Measurements from ENCODE around the gene SKIDA1.

The SKIDA1 gene

GRCh38 chr10:21528236-21529031 lies 3.0 kb upstream of the SKIDA1 start:
- DNase-seq = no peak

DNA sequence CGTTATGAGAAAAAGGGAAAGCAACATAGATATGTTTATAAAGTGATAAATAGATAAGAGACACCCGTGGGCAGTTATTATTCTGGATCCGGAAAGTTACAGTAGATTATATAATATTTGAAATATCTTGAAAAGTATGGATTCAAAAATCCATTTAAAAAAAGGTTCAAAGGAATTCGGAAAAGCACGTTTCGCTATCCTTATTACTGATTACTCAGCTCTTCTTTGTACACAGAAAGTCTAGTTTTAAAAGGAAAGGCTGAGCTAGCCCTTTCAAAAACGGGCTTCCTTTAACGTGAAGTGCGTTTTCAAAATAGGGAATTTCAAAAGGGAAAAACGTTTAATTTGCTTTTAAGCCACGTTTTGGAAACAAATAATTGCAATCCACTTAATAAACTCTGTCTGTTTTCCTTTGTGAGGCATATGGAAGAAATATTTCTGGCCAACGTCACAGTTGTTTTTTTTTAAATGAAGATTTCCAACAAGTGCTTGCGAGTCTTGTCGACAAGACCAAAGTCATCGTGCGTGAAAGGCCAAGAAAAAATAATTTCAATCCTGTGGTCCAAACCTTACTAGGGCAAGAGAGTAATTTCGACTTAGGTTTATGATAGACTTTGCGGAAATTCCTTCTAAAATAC lies 2.2 kb upstream of the SKIDA1 start:
- DNase-seq = no peak

GRCh38 chr10:21526860-21527597 lies 1.5 kb upstream of the SKIDA1 start:
- peak; percentile 46 for DNase-seq

DNA sequence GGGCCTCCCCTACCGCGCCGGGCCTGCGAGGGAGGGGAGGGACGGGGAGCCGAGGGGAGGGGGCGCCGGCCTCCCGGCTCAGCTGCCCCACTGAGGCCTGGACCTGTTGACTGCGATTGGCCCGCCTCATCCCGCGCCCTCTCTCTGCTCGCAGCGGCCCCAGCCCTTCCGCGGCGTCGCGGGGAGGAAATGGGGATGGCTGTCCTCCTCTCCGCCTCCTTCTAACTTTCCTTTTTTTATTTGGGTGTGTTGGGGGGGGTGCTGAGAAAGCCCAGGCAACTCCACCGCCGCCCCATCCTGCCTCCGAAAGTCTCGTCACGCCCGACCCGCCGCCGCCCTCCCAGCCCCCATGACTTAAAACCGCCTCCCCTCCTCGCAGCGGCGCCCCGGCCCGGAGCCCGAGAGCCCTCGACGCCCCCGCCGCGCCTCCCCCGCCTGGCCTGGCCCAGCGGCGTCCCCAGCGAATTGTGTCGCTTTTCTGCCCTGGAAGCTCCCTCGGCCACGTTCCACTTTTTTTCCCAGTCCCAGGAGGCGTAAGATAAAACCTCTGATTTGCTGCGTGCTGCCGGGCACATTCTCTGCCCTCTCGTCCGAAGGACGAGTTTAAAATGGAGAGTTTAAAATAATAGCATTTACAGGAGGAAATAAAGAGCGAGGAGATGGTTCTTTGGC lies 842 bp upstream of the SKIDA1 start:
- peak; percentile 69 for DNase-seq

DNA sequence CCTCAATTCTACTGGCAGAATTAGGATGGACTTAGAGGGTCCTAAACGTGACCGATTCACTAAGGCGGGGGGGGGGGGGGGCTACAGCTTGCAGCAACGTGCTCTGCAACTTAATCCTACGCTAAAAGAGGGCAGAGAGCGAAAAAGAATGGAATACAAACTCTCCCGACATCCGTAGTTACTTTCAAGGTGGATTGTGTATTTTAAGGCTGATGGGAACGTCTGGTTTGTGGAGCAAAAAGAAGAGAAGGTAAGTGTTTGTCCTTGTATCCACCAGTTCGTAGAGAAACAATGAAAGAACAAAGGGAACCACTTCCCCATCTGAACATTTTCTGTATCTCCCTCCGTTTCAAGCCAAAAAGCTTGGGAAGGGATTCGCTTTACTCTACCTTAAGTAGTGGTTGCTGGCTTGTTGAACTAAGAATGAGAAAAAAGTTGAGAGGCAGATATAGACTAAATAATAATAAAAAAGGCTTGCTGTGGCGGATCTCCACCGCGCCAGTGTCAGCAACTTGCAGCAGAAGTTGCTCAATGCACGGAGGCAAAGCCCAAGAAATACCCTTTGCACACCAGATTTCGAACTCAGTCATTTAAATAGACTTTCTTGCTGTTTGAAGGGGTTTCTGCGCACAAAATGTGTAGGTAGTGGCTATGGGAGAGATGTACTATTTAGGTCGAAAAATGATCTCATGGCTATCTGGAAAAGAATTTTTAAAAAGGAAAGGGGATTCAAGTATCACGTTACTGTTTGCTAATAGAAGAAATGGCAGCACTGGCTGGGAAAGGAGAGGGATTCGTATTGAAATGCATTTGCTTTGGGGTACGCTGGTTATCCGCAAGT lies 736 bp downstream of the SKIDA1 start:
- no peak for DNase-seq

GRCh38 chr10:21524131-21524525 lies 1.4 kb downstream of the SKIDA1 start:
- no peak for DNase-seq

DNA sequence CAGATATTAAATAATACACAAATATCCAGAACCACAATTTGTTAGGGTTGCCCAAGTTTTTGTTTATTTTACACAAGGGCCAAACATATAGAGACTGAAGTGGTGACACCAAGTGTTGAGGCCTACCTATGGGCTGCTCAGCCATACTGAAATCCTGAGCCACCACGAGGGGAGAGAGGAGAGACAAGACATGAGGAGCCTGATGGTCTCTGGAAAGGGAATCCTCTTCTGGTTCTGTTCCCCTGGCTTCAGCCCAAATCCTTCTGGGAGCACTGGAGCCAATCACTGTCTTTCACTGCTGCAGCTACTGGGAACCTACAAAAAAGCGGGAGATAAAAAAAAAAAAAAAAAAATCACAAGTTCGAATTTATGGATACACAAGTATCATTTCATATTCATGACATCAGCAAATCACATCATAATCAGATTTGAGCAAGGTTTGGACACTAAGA lies 1.9 kb downstream of the SKIDA1 start:
- no peak for DNase-seq

- no peak for DNase-seq
These were observed 2.7 kb downstream of the SKIDA1 start for GRCh38 chr10:21522631-21523406.

DNA sequence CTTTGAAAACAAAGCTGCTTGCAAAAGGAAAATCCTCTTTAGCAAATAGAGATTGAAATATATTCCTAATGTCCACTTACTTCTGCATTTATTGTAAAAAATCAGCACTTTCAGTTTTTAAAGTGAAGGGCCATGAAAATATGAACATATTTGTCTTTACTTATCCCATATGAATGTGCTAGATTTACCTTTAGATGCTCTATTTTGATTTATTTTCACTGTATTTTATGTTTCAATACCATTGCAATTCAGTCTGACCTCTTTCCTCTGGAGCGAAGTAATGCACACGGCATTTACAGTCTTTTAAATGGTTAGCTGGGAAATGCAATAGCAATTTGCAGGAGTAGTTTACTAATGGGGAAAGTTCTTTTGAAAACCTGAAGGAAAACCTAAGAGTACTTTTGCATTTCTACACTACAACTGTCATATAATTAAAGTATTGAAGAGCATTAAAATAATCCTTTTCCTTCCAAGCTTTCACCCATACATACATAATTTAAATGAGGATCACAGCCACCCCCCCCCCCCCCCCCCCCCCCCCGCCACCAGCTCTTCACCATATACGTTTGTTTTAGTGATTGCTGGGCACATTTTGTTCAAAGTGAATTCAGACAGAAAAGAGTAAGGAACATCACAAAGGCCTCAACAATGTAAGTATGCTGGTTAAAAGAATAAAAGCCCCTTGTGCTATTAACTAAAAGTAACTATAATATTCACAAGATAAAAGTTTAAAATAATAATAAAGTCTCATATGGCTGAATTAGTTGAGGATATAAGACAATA lies 3.5 kb downstream of the SKIDA1 start:
- no peak for DNase-seq

GRCh38 chr10:21520949-21521348 lies 4.5 kb downstream of the SKIDA1 start:
- no peak for DNase-seq

- DNase-seq = no peak
These were observed 5.0 kb downstream of the SKIDA1 start for GRCh38 chr10:21520509-21520908.

DNA sequence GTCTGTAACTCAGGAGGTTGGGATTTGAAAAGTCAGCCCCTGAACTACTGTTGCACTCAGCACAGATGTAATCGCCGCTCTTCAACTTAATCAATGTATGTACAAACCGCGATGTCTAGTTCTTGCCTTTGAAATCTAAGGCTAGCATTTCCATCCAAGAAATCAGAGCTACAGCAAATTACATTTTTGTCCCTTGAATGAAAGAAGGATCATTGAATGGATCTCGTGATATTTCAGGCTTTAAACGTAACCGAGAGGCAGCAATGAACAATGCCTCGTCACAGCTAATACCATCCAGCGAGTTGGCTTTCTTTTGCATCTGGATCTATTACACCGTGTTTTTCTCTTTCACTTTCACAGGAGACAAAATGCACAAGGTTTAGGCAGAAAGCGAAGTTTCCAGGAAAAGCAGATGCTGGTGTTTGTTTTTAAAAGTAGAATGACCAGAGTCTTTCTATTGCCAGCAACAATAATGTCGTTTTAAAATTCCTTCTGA lies 5.5 kb downstream of the SKIDA1 start:
- DNase-seq = no peak

GRCh38 chr10:21519397-21519933 lies 6.0 kb downstream of the SKIDA1 start:
- DNase-seq = no peak

DNA sequence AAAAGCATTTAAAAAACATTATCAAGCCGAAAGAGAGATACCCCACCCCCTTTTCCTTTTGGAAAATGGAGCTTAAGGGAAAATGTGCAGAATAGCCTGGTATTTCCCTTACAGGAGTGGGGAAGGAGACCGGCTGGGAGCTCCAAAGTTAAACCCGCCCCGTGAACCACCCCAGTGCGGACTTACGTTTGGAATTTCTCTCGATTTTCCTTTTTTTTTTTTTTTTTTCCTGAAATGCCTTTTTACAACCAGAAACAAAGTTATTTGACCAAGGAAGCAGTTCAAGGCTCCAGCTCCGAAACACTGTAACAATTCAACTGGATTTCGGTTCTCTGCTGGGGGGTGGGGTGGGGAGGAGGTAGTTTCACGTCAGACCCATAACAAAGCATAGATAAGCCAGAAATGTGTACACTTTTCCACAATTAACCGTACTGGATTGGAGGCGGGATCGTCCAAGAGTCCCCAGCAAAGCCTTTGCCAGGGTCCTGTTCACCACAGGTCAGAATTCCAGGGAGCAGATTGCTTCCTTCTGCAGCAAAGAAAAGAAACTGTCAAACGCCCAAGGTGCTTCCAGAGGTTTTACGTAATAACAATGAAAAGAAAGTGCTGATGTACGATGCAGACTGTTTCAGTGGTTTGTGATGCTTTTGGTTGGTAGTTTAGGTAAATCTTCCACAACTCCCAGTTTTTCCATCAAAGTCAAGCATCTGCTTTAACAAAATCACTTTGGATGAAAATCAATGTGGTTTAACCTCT lies 6.7 kb downstream of the SKIDA1 start:
- no peak for DNase-seq

DNA sequence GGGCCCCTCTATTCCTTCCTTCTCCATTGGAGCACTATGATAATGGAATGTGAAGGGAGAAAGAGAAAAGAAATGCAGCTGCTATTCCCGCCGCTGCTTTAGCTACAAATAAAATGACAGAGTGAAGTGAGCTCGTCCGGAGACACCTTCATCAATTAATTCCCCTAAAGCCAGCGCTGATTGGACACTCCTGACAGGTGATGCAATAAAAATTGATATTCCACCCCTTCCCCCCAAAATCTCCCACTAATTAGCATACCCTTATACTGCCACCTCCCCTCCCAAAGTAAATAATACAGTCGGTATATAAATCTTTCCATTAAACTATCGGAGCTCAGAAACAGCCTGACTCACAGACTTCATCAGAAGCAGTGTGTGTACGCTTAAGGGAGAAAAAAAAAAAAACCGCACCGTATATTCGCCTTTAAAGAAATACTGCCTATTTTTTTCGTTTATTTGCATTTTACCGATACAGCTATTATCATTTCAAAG lies 7.3 kb downstream of the SKIDA1 start:
- DNase-seq = no peak

GRCh38 chr10:21517134-21518031 lies 8.1 kb downstream of the SKIDA1 start:
- no peak for DNase-seq

GRCh38 chr10:21516242-21517131 lies 9.0 kb downstream of the SKIDA1 start:
- peak; percentile 47 for DNase-seq

Data from CD4-positive, alpha-beta T cell treated with Interleukin-21 for 1 hour (primary cell).